GM23338 (cell line): ENCODE data around the gene CDH4.

Experiments used
- CREB1 ChIP-seq: fragments of 250-450 bp; sonication (Bioruptor Pico); IDR thresholded peaks from 2 replicates; pipeline ENCODE4 v1.5.0; 2020; ENCODE audit warnings: low read depth, mild to moderate bottlenecking, moderate library complexity
- CTCF ChIP-seq, 2 experiments: fragments of 200-600 bp in 1 of 2; sonication (generic) in 1 of 2; conservative IDR thresholded peaks; 2 replicates each; pipeline versions ENCODE4 v1.5.1 to v1.6.1; 2016 to 2017; ENCODE audit warnings: antibody characterized with exemption in 2 of 2, low read depth in 2 of 2, mild to moderate bottlenecking in 2 of 2, moderate library complexity in 1 of 2
- EZH2 ChIP-seq: fragments of 200-600 bp; sonication (generic); IDR thresholded peaks from one replicate; pipeline ENCODE4 v1.8.0; 2017; ENCODE audit warnings: antibody characterized with exemption, mild to moderate bottlenecking, low read depth; ENCODE audit not compliant: unreplicated experiment
- EZH2phosphoT487 ChIP-seq: fragments of 200-600 bp; sonication (generic); IDR thresholded peaks from one replicate; pipeline ENCODE4 v1.8.1; 2018; ENCODE audit warnings: antibody characterized with exemption; ENCODE audit not compliant: unreplicated experiment
- POLR2AphosphoS5 ChIP-seq: IDR thresholded peaks from 2 replicates; pipeline ENCODE4 v1.6.1; 2016; ENCODE audit warnings: antibody characterized with exemption, low read depth
- ZNF114 ChIP-seq: fragments of 250-450 bp; sonication (Bioruptor Pico); IDR thresholded peaks from 2 replicates; pipeline ENCODE4 v1.5.0; 2020; ENCODE audit warnings: mild to moderate bottlenecking, moderate library complexity
- ZNF331 ChIP-seq: fragments of 250-450 bp; sonication (Bioruptor Pico); IDR thresholded peaks from 2 replicates; pipeline ENCODE4 v1.5.0; 2020; ENCODE audit warnings: low read depth, mild to moderate bottlenecking, moderate library complexity

GRCh38 chr20:61752576-61752975 lies 500.5 kb downstream of the CDH4 start:
- TF ChIP-seq CTCF (conservative IDR thresholded peaks at IDR 0.05; ENCODE audit: low read depth in 2 of 2) (no peak), POLR2AphosphoS5 (no peak), CREB1 (no peak), EZH2 (no peak), ZNF114 (CRISPR knock-in tag) (no peak), EZH2phosphoT487 (no peak), ZNF331 (no peak)
